A549 (cell line): ENCODE results near the gene DDX31. TPM values are rescaled to one million over a fixed set of nuclear protein-coding genes. Genes with fewer than 3 reads are reported as not detected.
A peak's percentile ranks its signal among the peaks of the same experiment; 100 is the strongest.

Experiments
- ATAC-seq, 2 experiments: fragments of 200-7000 bp in 1 of 2; fragments of >200 bp in 1 of 2; cut with Nextera tagmentation in 1 of 2; cut with Tn5 transposase in 1 of 2; 3 replicates each; pipeline versions ENCODE4 v1.8.0 to v1.9.1; 2018 to 2020; ENCODE audit warnings: mild to moderate bottlenecking in 1 of 2, moderate library complexity in 1 of 2
- CTCF ChIA-PET: fragments of 300-600 bp; sonication (Branson Sonifier 250); formaldehyde crosslinking; extraction: SDS; loops from one replicate; lab custom pipeline; 2021; ENCODE audit warnings: antibody characterized with exemption, inconsistent platforms; lab: Yijun Ruan, JAX
- POLR2A ChIA-PET: fragments of 350-600 bp; formaldehyde crosslinking; extraction: SDS; loops from one replicate; lab custom pipeline; 2021; ENCODE audit warnings: antibody characterized with exemption, inconsistent platforms; lab: Yijun Ruan, JAX
- DNase-seq, 2 experiments: peaks; one replicate each; pipeline versions ENCODE4 v3.0.0 to v3.0.0-alpha.2; 2011 to 2016; ENCODE audit warnings: low read depth in 1 of 2, low spot score in 1 of 2
- FAIRE-seq: peaks from 2 replicates; lab custom pipeline; 2011; peaks lifted over from hg19 to GRCh38; lab: Jason Lieb, UNC
- H3K27ac ChIP-seq, 2 experiments: fragments of >200 bp; sonication (Bioruptor Twin); formaldehyde crosslinking; 3 replicates each; pipeline ENCODE4 v1.5.1; 2016 to 2017
- H3K4me1 ChIP-seq: fragments of >200 bp; sonication (Bioruptor Twin); formaldehyde crosslinking; 3 replicates; pipeline ENCODE4 v1.6.1; 2016
- H3K4me2 ChIP-seq: fragments of >200 bp; sonication (Bioruptor Twin); formaldehyde crosslinking; 3 replicates; pipeline ENCODE4 v1.6.1; 2016
- H3K4me3 ChIP-seq: fragments of >200 bp; sonication (Bioruptor Twin); formaldehyde crosslinking; 3 replicates; pipeline ENCODE4 v1.5.1; 2016
- H3K9me3 ChIP-seq: fragments of >200 bp; sonication (Bioruptor Twin); formaldehyde crosslinking; 3 replicates; pipeline ENCODE4 v1.6.1; 2016
- CTCF ChIP-seq: fragments of >200 bp; sonication (Bioruptor Twin); formaldehyde crosslinking; IDR thresholded peaks from 3 replicates; pipeline ENCODE4 v1.5.1; 2016
- FOSL2 ChIP-seq, 2 experiments: fragments of 450-650 bp in 1 of 2; fragments of >200 bp in 1 of 2; sonication (Bioruptor Twin) in 1 of 2; formaldehyde crosslinking; IDR thresholded peaks; 2 replicates each; pipeline versions ENCODE4 v1.5.0 to v1.6.1; 2016 to 2020; ENCODE audit warnings: mild to moderate bottlenecking in 1 of 2, moderate library complexity in 1 of 2
- HOXA7 ChIP-seq: fragments of 250-450 bp; sonication (Bioruptor Pico); IDR thresholded peaks from 2 replicates; pipeline ENCODE4 v1.5.0; 2020; ENCODE audit warnings: mild to moderate bottlenecking, moderate library complexity
- JUNB ChIP-seq: fragments of >200 bp; sonication (Bioruptor Twin); formaldehyde crosslinking; IDR thresholded peaks from 2 replicates; pipeline ENCODE4 v1.6.1; 2016
- KDM1A ChIP-seq: fragments of 200-600 bp; sonication (generic); IDR thresholded peaks from 2 replicates; pipeline ENCODE4 v1.6.1; 2016; ENCODE audit warnings: low read depth, mild to moderate bottlenecking
- MAFK ChIP-seq: fragments of 450-650 bp; IDR thresholded peaks from 2 replicates; pipeline ENCODE4 v1.6.1; 2014; ENCODE audit not compliant: partially characterized antibody
- PBX3 ChIP-seq: IDR thresholded peaks from 2 replicates; pipeline ENCODE4 v1.6.1; 2012
- POLR2A ChIP-seq: IDR thresholded peaks from 2 replicates; pipeline ENCODE4 v1.6.1; 2012; ENCODE audit warnings: mild to moderate bottlenecking, low read length
- RAD21 ChIP-seq, 2 experiments: fragments of >200 bp in 1 of 2; sonication (Bioruptor Twin) in 1 of 2; formaldehyde crosslinking in 1 of 2; IDR thresholded peaks in 1 of 2; conservative IDR thresholded peaks in 1 of 2; 2 replicates in 1 of 2; 3 replicates in 1 of 2; pipeline ENCODE4 v1.6.1; 2012 to 2018; ENCODE audit warnings: inconsistent platforms in 1 of 2
- RARB ChIP-seq: fragments of 250-450 bp; sonication (Bioruptor Pico); IDR thresholded peaks from 2 replicates; pipeline ENCODE4 v1.8.0; 2021; ENCODE audit warnings: mild to moderate bottlenecking, moderate library complexity
- REST ChIP-seq: fragments of 200-600 bp; sonication (generic); IDR thresholded peaks from 2 replicates; pipeline ENCODE4 v1.6.1; 2016; ENCODE audit warnings: antibody characterized with exemption, mild to moderate bottlenecking, moderate library complexity
- SMC3 ChIP-seq: fragments of >200 bp; sonication (Bioruptor Twin); formaldehyde crosslinking; IDR thresholded peaks from 3 replicates; pipeline ENCODE4 v1.6.1; 2018; ENCODE audit warnings: inconsistent platforms
- ZFP36 ChIP-seq: fragments of 450-650 bp; IDR thresholded peaks from 2 replicates; pipeline ENCODE4 v1.6.1; 2014; ENCODE audit warnings: borderline replicate concordance; ENCODE audit not compliant: partially characterized antibody
- ZNF302 ChIP-seq: fragments of 250-450 bp; sonication (Bioruptor Pico); IDR thresholded peaks from 2 replicates; pipeline ENCODE4 v1.9.0; 2021; ENCODE audit warnings: inconsistent platforms, mild to moderate bottlenecking, moderate library complexity
- WGBS: methylation state at CpG from one replicate; pipeline ENCODE4 v1.1.6; 2017; ENCODE audit errors: missing lambda C conversion rate; 5-methylcytosine and 5-hydroxymethylcytosine counted together
- polyA plus RNA-seq, 4 experiments: library from polyadenylated mRNA; depleted of rRNA in 3 of 4; stranded (reverse); fragments of >200 nt; fragmentation: RNase III in 1 of 4; extraction: RNeasy Plus Mini Kit Qiagen cat#74134 plus additional on column Dnase treatment in 1 of 4; gene quantifications; 2 replicates in 3 of 4; 3 replicates in 1 of 4; pipeline ENCODE4 v1.2.3, GENCODE V29; 2011 to 2017

Gene DDX31
- polyA plus RNA-seq, 2 of the 4 experiments (the other 2 are of a cell fraction), result 20.0 to 30.1 TPM

- 9% methylated on average over 13 of the region's 16 CpGs for WGBS
- DNase-seq, result peak; percentile 75 to 88
- CTCF ChIA-PET, result interaction anchor here (0.7 to 13.9 kb wide), 54 partner anchors 8 to 816 kb away, joined by 3 to 176 read pairs (median 4); partner anchors contain the start of genes BARHL1 and CFAP77
Measured at GRCh38 chr9:132575005-132575609, 94.7 kb downstream of the DDX31 start.

GRCh38 chr9:132572921-132573320, 96.9 kb downstream of the DDX31 start:
- TF ChIP-seq CTCF (no peak), FOSL2 (IDR thresholded peaks at IDR 0.05) (no peak), FOSL2 (CRISPR knock-in tag; IDR thresholded peaks at IDR 0.05) (no peak), RARB (CRISPR knock-in tag) (no peak), HOXA7 (no peak), KDM1A (no peak), REST (no peak), PBX3 (no peak), ZNF302 (CRISPR knock-in tag) (no peak), JUNB (no peak), POLR2A (no peak)
- ATAC-seq (peak in 1 of 2 experiments; percentile 51; a peak in 3 of 6 replicates), FAIRE-seq (no peak), DNase-seq (peak in 1 of 2 experiments; percentile 20)
- POLR2A ChIA-PET, result no interaction called here
- H3K27ac ChIP-seq, result no peak overlapping the region
- CTCF ChIA-PET, result interaction anchor here (1.5 to 13.9 kb wide), 4 partner anchors 10 to 162 kb away, joined by 3 to 176 read pairs (median 10); partner anchors contain the start of genes BARHL1 and CFAP77
- 14% methylated on average over 8 of the region's 8 CpGs for WGBS
- H3K4me1 ChIP-seq, result no peaks in the 10 kb centered on the region
- no peak overlapping the region for H3K4me2 ChIP-seq
- H3K9me3 ChIP-seq, result no peaks in the 10 kb centered on the region
- no peak overlapping the region for H3K4me3 ChIP-seq

More at GRCh38 chr9:132575005-132575609, 94.7 kb downstream of the DDX31 start:
- no peaks in the 10 kb centered on the region for H3K4me1 ChIP-seq
- H3K27ac ChIP-seq, result no peak overlapping the region
- H3K9me3 ChIP-seq, result no peaks in the 10 kb centered on the region
- peak; percentile 85 for TF ChIP-seq SMC3
- peak; percentile 94 to 96 for TF ChIP-seq RAD21 (conservative IDR thresholded peaks at IDR 0.05 in 1 of 2, IDR thresholded peaks at IDR 0.05 in 1 of 2)
- TF ChIP-seq MAFK, result no peak
- peak; percentile 4 for TF ChIP-seq ZFP36
- TF ChIP-seq CTCF, result peak; percentile 84
- TF ChIP-seq HOXA7, result no peak
- FAIRE-seq, result no peak
- no peak overlapping the region for H3K4me2 ChIP-seq
- POLR2A ChIA-PET, result no interaction called here
- ATAC-seq, result peak; percentile 88 to 95
- H3K4me3 ChIP-seq, result no peak overlapping the region
